Measurements from ENCODE around the gene CD44.

CD44 gene

DNA sequence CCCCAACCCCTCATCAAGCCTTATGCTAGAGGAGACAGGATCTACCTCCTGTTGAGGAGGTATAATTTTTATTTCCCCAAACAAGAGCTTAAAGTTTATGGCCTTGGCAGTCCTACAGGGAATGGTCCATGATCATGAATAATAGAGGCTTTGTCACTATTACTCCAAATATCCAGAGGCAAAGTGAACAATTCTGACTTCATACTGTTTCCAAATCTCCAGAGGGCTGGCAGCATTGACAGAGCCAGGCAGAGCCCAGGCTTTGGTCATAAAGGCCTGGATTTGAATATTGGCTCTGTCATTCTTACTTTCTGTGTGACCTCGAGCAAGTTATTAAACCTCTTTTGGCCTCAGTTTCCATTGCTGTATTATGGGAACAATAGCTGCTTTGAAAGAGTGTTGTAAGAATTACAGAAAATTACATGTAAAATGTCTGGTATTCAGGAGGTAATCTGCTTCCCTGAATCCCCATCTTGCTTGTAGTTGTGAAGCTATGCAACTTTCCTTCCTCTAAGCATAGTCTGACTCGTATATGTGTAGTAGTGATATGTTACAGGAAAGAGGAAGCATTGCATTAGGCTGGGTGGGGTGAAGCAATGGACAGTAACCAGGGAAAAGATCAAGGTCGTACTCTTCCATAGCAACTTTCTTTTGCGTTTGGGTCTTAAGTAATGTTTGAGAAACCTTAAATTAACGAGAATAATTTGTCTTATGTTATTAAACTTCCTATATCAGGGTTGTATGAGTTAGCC is 88.8 kb downstream of the CD44 start:
- no peak for DNase-seq
- in situ Hi-C loops (cut with MboI; ENCODE audit: low pct_unique_long_range_greater_than_20kb, low sequenced_read_pairs) = no loop called here

DNA sequence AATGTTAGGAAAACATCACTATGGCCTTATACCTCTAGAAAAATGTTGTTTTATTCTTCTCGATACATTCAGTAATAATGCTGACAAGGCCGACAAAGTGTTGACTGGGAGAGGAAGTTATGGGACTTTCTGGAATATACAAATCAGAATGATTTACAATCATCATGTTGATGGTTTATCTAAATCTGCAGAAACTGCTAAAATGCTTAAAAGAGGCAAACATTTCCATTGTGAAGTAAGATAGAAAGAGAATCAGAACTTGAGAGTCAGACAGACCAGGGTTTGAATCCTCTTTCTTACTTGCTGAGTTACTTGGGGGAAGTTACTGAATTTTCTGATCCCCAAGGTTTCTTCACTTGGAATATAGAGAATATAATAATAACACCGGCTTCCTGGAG is 89.4 kb downstream of the CD44 start:
- no peak for DNase-seq
- in situ Hi-C loops (cut with MboI; ENCODE audit: low pct_unique_long_range_greater_than_20kb, low sequenced_read_pairs) = no loop called here

DNA sequence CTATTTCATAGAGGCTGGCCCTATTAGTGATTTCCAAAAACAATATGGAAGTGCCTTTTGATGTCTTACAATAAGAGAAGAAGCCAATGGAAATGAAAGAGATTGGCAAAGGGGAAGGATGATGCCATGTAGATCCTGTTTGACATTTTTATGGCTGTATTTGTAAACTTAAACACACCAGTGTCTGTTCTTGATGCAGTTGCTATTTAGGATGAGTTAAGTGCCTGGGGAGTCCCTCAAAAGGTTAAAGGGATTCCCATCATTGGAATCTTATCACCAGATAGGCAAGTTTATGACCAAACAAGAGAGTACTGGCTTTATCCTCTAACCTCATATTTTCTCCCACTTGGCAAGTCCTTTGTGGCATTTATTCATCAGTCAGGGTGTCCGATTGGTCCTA is 91.4 kb downstream of the CD44 start:
- in situ Hi-C loops (cut with MboI; ENCODE audit: low pct_unique_long_range_greater_than_20kb, low sequenced_read_pairs) = no loop called here
- no peak for DNase-seq

DNA sequence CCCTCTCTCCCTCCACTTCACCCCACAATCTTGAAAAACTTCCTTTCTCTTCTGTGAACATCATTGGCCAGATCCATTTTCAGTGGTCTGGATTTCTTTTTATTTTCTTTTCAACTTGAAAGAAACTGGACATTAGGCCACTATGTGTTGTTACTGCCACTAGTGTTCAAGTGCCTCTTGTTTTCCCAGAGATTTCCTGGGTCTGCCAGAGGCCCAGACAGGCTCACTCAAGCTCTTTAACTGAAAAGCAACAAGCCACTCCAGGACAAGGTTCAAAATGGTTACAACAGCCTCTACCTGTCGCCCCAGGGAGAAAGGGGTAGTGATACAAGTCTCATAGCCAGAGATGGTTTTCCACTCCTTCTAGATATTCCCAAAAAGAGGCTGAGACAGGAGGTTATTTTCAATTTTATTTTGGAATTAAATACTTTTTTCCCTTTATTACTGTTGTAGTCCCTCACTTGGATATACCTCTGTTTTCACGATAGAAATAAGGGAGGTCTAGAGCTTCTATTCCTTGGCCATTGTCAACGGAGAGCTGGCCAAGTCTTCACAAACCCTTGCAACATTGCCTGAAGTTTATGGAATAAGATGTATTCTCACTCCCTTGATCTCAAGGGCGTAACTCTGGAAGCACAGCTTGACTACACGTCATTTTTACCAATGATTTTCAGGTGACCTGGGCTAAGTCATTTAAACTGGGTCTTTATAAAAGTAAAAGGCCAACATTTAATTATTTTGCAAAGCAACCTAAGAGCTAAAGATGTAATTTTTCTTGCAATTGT is 92.3 kb downstream of the CD44 start:
- no peak for DNase-seq
- in situ Hi-C loops (cut with MboI; ENCODE audit: low pct_unique_long_range_greater_than_20kb, low sequenced_read_pairs) = no loop called here

DNA sequence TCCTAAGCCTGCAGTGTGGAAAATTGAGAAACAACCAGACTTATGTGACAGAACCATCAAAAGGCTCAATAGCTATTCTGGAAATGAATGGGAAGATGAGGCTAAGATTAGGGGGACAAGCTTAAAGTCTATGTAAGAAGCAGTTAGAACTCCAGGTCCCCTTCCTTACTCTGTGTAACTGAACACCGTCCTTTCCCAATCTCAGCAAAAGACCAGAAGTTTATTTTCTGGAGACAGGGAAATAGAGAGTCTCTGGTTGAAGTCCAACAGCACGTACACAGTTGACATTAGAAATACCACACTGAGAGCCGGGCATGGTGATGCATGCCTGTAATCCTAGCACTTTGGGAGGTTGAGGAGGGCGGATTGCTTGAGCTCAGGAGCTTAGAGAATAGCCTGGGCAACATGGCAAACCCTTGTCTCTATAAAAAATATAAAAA is 93.9 kb downstream of the CD44 start:
- no peak for DNase-seq
- in situ Hi-C loops (cut with MboI; ENCODE audit: low pct_unique_long_range_greater_than_20kb, low sequenced_read_pairs) = no loop called here

DNA sequence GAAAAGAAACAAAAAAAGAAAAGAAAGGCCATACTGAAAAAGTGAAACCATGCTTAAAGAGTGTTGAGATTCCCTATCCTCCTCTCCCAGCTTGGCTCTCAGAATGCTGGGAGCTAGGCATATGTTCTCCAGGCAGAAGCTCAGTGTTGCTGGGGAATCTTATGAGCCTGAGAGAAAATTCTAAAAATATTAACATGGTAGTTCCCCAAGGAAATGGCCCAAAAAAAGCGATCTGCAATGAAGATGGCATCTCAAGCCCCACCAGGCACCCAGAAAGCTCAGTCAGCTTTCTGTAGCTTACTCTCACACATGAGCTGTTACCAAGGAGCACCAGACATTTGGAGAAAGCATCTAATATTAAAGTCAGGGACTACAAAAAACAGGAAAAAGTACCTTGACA is 94.5 kb downstream of the CD44 start:
- in situ Hi-C loops (cut with MboI; ENCODE audit: low pct_unique_long_range_greater_than_20kb, low sequenced_read_pairs) = no loop called here

DNA sequence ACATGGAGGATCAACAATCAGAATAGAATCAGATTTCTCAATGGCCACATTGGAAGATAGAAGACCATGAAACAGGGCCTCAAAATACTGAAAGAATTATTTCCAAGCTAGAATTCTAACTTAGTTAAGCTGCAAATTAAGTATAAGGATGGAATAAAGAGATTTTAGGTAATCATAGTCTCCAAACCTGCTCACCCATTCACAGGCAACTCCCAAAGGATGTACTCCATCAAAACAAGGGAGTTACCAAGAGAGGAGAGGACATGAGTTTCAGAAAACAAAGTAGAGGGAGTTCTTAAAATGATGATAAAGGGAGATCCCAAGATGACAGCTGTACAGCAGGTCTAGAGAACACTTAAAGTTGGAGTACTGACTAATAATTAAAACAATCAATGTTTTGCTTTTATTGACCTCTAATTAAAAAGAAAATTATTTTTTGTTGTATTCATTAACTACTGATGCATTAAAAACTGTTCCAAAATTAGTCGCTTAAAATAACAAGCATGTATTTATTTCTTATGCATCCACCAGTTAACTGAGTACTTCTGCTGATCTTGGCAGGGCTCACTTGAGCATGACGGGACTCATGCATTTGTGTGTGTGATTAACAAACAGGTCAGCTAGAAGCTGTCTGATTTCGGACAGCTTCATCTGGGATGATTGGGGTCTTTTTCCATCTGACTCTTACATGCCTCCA is 95.6 kb downstream of the CD44 start:
- in situ Hi-C loops (cut with MboI; ENCODE audit: low pct_unique_long_range_greater_than_20kb, low sequenced_read_pairs) = no loop called here
- no peak for DNase-seq

More for the DNA sequence above, 94.5 kb downstream of the CD44 start:
- DNase-seq = no peak

DNA sequence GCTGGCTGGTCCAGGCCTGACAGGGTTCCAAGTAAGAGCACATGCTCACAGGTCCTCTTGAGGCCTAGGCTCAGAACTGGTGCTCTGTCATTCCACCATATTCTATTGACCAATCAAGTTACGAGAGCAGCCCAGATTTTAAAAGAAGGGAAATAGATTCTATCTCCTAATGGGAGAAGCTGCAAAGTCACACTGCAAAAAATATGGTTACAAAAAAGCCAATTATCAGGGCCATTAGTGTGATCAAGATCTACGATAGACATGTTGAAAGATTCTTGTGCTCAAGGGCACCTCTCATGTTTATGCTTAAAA is 96.1 kb downstream of the CD44 start:
- in situ Hi-C loops (cut with MboI; ENCODE audit: low pct_unique_long_range_greater_than_20kb, low sequenced_read_pairs) = no loop called here
- no peak for DNase-seq

DNA sequence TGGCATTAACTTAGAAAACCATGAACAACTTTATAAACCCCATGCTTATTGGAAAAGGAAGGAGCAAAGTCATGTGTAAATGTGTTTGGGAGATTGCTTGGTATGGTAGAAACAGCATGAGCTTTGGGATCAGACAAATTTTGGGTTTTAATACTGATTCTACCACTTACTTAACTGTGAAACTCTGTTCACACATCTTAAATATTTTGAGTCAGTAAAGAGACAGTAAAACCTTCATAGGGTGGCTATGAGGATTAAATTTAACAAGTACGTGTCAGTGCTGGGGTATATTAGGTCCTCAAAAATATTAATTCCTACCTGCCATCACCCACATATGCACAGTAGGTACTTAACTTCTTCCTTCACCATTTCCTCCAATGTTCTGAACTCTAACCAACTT is 96.5 kb downstream of the CD44 start:
- in situ Hi-C loops (cut with MboI; ENCODE audit: low pct_unique_long_range_greater_than_20kb, low sequenced_read_pairs) = no loop called here

DNA sequence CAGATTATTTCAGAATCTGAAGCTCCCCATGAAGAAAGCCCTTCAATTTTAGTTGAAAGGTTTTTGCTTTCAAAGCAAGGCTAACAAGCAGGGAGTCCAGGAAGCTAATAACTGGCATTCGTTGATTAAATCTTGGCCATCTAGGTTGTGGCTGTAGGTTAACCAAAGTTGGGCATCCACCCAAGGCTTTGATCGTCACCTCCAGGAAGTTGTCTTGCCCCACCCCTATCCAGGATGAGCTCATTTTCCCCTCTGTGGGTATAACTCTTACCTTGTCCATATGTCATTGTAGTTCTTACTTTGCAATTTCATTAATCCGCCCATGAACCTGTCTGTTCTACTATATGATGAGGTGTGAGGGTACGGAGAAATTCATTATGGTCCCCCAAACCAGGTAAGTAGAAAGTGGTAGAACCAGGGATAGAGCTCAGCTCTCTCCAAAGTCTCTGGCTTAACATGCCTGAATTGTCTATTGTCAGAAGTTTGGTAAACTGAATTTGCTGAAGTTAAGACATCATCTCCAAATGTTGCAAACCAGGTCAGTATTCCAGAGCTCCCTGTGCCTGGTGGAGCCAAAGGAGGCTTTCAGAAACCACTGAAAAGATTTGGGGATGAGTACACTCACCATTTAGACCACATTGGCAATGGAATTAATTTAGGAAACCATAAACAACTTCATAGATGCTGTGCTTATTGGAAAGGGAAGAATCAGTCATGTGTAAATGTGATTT is 97.1 kb downstream of the CD44 start:
- no peak for DNase-seq
- in situ Hi-C loops (cut with MboI; ENCODE audit: low pct_unique_long_range_greater_than_20kb, low sequenced_read_pairs) = no loop called here

More for the DNA sequence above, 96.5 kb downstream of the CD44 start:
- no peak for DNase-seq

DNA sequence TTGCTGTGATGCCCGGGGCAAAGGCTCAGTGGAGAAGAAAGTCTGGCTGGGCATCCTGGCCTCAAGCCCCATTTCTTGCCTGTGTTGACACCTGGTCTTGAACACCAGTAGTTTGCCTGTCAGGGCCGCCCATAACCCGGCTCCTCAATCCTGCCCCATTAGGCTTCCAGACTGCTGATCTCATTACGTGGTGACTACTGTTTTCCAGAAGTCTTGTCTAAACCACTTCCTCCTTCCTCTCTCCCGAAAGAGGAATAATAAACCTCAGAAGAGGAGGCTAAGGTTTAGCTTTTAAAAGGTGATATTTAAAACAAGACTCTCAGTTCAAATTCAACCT is 97.7 kb downstream of the CD44 start:
- in situ Hi-C loops (cut with MboI; ENCODE audit: low pct_unique_long_range_greater_than_20kb, low sequenced_read_pairs) = no loop called here
- DNase-seq = peak; percentile 54

DNA sequence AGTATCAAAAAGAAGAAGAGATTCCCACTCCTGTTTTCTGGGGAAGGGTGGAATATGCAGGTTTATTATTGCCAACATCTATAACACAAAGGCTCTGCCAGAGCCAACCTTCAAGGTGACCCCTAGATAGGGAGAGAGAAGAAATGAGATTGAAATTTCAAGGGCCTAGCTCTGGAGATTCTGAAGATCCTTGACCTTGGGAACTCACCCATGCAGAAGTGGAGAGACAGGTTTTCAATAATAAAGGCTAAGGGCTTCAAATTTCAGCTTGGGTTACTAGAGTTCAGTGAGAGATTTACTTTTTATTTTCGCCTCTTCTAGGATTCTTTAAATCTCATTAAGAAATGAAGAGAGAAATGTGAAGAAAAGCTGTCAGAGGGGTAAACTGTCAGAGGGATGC is 98.4 kb downstream of the CD44 start:
- in situ Hi-C loops (cut with MboI; ENCODE audit: low pct_unique_long_range_greater_than_20kb, low sequenced_read_pairs) = no loop called here
- DNase-seq = no peak

DNA sequence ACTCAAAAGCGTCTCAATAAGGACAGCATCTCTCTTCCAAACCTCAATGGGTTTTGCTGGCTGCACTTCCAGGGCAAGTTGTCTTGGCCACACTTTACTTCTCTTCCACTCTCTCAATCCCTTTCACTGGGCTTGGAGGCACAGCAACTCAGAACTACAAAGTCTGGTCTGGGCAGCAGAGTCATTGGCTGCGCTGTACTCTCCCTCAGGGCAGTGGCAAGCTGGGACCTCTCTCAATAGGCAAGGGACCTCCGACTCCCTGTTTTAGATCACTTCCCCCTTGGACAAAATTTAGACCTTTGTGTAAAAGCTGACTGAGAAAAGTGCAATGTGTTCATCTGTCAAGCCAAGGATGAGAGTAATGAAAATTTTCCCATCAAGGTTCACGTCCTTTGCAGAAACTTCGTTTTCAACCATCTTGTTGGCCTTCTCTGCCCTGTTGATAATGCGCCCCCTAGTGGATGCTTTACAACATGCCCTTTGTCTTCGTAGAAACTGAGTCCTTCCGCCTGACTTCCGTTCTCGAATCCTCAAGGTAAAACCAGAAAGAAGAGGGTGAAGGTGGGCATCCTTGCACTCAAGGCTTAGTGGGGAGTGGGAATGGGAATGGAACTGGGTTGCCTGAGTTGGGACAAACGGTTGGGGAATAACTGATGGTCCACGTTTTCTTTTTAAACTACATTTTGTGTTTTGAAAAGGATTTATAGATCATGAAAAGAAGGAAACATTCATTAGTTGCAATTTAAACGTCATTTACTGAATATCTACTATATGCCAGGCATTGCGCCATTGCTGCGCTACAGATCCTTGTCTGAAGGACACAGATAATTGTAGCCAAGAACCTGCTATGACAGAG is 99.1 kb downstream of the CD44 start:
- DNase-seq = peak; percentile 72
- in situ Hi-C loops (cut with MboI; ENCODE audit: low pct_unique_long_range_greater_than_20kb, low sequenced_read_pairs) = no loop called here

DNA sequence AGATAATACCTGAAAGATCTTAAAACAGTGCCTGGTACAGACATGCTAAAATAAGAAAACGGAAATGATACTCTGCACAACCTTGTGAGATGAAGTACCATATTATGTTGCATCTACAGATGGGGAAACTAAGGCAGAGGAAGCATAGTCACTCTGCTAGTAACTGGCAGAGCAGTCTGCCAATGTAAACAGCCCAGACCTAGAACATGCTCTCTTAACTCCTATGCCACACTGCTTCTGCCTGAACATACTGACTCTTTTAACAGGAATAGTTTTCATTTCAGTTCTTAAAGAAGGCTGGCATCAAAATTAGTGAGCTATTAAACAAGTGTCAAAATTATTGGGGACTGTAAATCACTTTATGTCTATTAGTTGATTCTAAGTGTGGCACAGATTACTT is 99.9 kb downstream of the CD44 start:
- in situ Hi-C loops (cut with MboI; ENCODE audit: low pct_unique_long_range_greater_than_20kb, low sequenced_read_pairs) = no loop called here
- DNase-seq = no peak

DNA sequence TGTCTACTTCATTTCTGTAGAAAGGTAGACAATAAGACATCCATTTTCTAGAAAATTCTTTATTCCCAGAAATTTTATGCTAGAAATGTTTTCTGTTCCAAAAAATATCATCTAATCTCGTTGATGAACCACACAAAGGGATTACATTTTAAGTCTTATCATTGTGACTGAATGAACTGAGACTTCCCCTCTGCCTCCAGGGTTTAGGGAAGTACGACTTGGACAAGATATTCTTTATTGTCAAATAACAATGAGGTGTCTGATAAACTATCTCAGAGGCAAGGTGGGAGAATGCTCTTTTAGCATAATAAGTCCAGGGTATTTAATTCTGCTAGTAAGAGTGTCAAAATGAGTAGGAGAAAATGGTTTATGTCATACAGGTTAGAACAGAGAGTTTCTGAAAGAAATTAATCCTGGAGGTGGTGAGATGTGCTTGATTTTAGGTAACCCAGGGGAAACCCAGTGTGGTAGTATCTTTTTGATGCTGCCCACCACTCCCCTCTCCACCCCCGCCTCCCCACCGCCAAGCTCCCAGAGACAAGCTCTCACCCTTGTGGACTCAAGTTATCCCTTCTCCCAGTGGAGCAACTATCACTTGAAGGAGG is 100.6 kb downstream of the CD44 start:
- in situ Hi-C loops (cut with MboI; ENCODE audit: low pct_unique_long_range_greater_than_20kb, low sequenced_read_pairs) = no loop called here
- DNase-seq = peak; percentile 31

DNA sequence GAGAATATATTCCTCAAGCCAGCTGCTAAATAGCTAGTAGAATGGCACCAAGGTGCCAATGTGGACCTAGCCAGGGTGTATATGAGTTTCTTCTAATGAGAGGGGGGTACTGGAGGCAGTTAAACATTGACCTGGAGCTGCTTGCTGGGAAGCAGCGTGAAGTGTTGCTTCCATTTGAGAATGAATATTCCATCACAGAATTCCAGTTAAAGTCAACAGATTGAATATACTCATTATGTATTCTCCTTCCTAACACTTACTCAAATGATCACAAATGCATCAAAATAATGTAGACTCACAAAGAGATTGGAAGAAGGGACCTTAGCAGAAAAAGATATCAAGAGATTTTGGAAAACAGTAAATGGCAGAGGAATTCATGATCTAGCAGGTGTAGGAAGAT is 102.1 kb downstream of the CD44 start:
- no peak for DNase-seq
- in situ Hi-C loops (cut with MboI; ENCODE audit: low pct_unique_long_range_greater_than_20kb, low sequenced_read_pairs) = no loop called here

DNA sequence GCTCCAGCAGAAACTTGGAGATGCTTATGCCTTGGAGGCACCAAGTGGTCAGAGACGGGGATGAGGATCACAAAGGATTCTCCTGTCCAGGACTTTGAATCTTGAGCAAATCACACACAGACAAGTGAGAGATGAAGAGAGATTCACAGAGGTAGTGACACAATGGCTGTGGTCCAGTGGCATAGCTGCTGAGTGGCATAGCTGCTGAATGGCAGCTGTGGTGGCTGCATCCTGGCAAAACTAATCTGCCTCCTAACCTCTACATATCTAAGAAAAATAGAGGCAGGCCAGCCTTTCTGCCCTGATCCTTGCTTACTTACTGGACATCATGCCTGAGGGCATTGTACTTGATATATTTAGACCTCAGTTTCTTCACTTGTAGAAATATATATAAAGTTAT is 102.6 kb downstream of the CD44 start:
- in situ Hi-C loops (cut with MboI; ENCODE audit: low pct_unique_long_range_greater_than_20kb, low sequenced_read_pairs) = no loop called here
- no peak for DNase-seq

DNA sequence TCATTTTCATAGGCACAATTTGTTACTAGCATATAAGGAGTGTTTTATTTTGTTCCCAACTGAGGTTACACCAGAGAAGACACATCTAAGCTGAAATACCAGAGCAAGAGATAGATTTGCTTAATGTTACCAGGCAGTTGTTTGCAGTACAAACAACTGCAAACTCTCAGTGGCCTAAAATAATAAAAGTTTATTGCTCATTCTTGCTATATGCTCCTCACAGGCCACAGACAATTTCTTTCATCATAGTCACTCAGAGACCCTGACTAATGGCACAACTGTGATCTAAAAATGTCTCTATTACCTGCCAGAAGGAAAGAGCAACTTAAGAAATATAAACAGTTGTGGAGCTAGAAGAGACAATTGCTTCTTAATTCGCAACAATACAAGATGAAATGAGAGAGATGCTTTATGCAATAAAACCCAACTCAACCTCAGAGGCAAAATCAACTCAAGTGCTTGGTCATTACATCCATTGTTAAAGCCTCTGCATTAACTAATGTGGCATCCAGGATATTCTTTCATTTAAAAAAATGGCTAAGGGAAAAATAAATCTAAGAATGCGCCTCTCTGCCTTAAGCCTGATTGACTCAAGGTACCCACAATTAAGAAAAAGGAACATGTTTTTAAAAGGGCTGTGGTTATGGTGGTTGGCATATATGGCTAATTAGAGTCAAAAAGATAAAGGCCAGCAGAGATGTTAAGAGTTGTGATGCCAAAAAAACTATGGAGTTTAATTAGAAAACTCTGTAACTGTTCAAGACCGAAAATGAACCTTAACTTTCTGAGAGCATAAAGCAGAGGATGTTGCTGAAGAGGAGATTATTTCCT is 103.7 kb downstream of the CD44 start:
- in situ Hi-C loops (cut with MboI; ENCODE audit: low pct_unique_long_range_greater_than_20kb, low sequenced_read_pairs) = no loop called here
- DNase-seq = peak; percentile 34

Measured in KBM-7 (cell line).